K562 (cell line): ENCODE measurements around the gene TAF1A.

ENCODE experiments used
- ATF1 ChIP-seq, 2 experiments: fragments of 450-650 bp in 1 of 2; IDR thresholded peaks; 2 replicates each; pipeline ENCODE4 v1.6.1; 2016; ENCODE audit warnings: missing compliant biosample characterization in 1 of 2, missing genetic modification characterization in 1 of 2
- HNRNPUL1 ChIP-seq: fragments of 200-400 bp; formaldehyde crosslinking; IDR thresholded peaks from 2 replicates; pipeline ENCODE4 v1.6.1; 2017; ENCODE audit warnings: low read length
- KAT2B ChIP-seq: IDR thresholded peaks from one replicate; pipeline ENCODE4 v1.6.1; 2012; ENCODE audit warnings: low read depth, mild to moderate bottlenecking, control low read depth, inconsistent platforms, low read length, moderate library complexity
- RB1 ChIP-seq: fragments of 450-650 bp; IDR thresholded peaks from 2 replicates; pipeline ENCODE4 v1.6.1; 2017; ENCODE audit warnings: low read depth, mild to moderate bottlenecking
- ZNF384 ChIP-seq: IDR thresholded peaks from 2 replicates; pipeline ENCODE4 v1.6.1; 2012; ENCODE audit warnings: low read depth, low read length, improper control_type of control experiment
- TF ChIP-seq, protein P1 (sequence below), 3 experiments: IDR thresholded peaks in 2 of 3; conservative IDR thresholded peaks in 1 of 3; 2 replicates each; pipeline ENCODE4 v1.5.1; 2011 to 2012; ENCODE audit warnings: low read length in 3 of 3, mild to moderate bottlenecking in 3 of 3, control low read depth in 2 of 3, improper control_type of control experiment in 1 of 3, inconsistent platforms in 1 of 3, low read depth in 1 of 3, mixed read lengths in 1 of 3, moderate library complexity in 1 of 3; ENCODE audit not compliant: insufficient read depth in 2 of 3
- TF ChIP-seq, protein P2 (sequence below): fragments of 450-650 bp; formaldehyde crosslinking; IDR thresholded peaks from 2 replicates; pipeline ENCODE4 v1.4.0; 2020; ENCODE audit warnings: mild to moderate bottlenecking, moderate library complexity

DNA sequence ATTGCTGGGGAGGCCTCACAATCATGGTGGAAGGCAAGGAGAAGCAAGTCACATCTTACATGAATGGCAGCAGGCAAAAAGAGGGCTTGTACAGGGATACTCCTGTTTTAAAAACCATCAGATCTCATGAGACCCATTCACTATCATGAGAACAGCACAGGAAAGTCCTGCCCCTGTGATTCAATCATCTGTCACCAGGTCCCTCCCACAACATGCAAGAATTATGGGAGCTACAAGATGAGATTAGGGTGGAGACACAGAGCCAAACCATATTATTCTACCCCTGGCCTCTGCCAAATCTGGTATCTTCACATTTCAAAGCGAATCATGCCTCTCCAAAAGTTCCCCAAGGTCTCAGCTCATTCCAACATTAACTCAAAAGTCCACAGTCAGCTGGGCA is 17.0 kb upstream of the TAF1A start:
- TF ChIP-seq, protein P1, sequence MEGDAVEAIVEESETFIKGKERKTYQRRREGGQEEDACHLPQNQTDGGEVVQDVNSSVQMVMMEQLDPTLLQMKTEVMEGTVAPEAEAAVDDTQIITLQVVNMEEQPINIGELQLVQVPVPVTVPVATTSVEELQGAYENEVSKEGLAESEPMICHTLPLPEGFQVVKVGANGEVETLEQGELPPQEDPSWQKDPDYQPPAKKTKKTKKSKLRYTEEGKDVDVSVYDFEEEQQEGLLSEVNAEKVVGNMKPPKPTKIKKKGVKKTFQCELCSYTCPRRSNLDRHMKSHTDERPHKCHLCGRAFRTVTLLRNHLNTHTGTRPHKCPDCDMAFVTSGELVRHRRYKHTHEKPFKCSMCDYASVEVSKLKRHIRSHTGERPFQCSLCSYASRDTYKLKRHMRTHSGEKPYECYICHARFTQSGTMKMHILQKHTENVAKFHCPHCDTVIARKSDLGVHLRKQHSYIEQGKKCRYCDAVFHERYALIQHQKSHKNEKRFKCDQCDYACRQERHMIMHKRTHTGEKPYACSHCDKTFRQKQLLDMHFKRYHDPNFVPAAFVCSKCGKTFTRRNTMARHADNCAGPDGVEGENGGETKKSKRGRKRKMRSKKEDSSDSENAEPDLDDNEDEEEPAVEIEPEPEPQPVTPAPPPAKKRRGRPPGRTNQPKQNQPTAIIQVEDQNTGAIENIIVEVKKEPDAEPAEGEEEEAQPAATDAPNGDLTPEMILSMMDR (IDR thresholded peaks at IDR 0.05 in 2 of 3, conservative IDR thresholded peaks at IDR 0.05 in 1 of 3; ENCODE audit: insufficient read depth in 2 of 3, low read depth in 1 of 3, low read length in 3 of 3): no peak
- no peak for TF ChIP-seq HNRNPUL1
- TF ChIP-seq ZNF384: no peak
- TF ChIP-seq KAT2B: no peak
- TF ChIP-seq ATF1 (CRISPR knock-in tag; IDR thresholded peaks at IDR 0.05): no peak
- no peak for TF ChIP-seq ATF1 (tag; IDR thresholded peaks at IDR 0.05)
- TF ChIP-seq, protein P2, sequence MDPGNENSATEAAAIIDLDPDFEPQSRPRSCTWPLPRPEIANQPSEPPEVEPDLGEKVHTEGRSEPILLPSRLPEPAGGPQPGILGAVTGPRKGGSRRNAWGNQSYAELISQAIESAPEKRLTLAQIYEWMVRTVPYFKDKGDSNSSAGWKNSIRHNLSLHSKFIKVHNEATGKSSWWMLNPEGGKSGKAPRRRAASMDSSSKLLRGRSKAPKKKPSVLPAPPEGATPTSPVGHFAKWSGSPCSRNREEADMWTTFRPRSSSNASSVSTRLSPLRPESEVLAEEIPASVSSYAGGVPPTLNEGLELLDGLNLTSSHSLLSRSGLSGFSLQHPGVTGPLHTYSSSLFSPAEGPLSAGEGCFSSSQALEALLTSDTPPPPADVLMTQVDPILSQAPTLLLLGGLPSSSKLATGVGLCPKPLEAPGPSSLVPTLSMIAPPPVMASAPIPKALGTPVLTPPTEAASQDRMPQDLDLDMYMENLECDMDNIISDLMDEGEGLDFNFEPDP: no peak
- no peak for TF ChIP-seq RB1
